K562 (cell line): Measurements from ENCODE around the gene NBEA. TPM values are rescaled to one million over a fixed set of nuclear protein-coding genes. Genes with fewer than 3 reads are reported as not detected.

Experiments
- ATAC-seq: fragments of 200-7000 bp; cut with Tn5 transposase; 3 replicates; pipeline ENCODE4 v1.9.1; 2020; ENCODE audit warnings: moderate library complexity
- BruUV-seq: library from RNA; stranded (reverse); fragments of 400-500 nt; replicated peaks from 2 replicates; lab custom pipeline; 2021; lab: Mats Ljungman, UMichigan
- CTCF ChIA-PET: fragments of 300-600 bp; formaldehyde crosslinking; extraction: SDS; loops from one replicate; lab custom pipeline; 2021; ENCODE audit warnings: low intra/inter-chr PET ratio; lab: Yijun Ruan, JAX
- POLR2A ChIA-PET: fragments of 300-600, 350-650 bp; sonication (Branson Sonifier 250); formaldehyde crosslinking; extraction: SDS; loops from one replicate; lab custom pipeline; 2021; ENCODE audit warnings: antibody characterized with exemption, inconsistent platforms; lab: Yijun Ruan, JAX
- DNase-seq, 4 experiments: peaks; one replicate each; pipeline versions ENCODE4 v3.0.0 to v3.0.0-alpha.2; 2011 to 2018; ENCODE audit warnings: low spot score in 3 of 4, mixed read lengths in 3 of 4; ENCODE audit errors: extremely low read depth in 1 of 4
- FAIRE-seq: peaks from 2 replicates; lab custom pipeline; 2011; peaks lifted over from hg19 to GRCh38; lab: Jason Lieb, UNC
- H2AFZ ChIP-seq: 2 replicates; pipeline ENCODE4 v1.6.0; 2011; ENCODE audit warnings: low read depth, low read length, control low read depth, inconsistent platforms
- H3K27ac ChIP-seq: fragments of 200-600 bp; 3 replicates; pipeline ENCODE4 v1.8.0; 2011; ENCODE audit warnings: low read depth, mild to moderate bottlenecking, control low read depth, inconsistent platforms, low read length, moderate library complexity, mixed read lengths; ENCODE audit errors: extremely low read depth
- H3K27me3 ChIP-seq, 2 experiments: fragments of 300-600 bp in 1 of 2; 2 replicates in 1 of 2; 3 replicates in 1 of 2; pipeline versions ENCODE4 v1.6.0 to v1.8.0; 2011; ENCODE audit warnings: inconsistent platforms in 2 of 2, low read length in 2 of 2, mild to moderate bottlenecking in 1 of 2, mixed read lengths in 1 of 2, moderate library complexity in 1 of 2; ENCODE audit not compliant: control insufficient read depth in 2 of 2, insufficient read depth in 2 of 2
- H3K36me3 ChIP-seq: fragments of 300-600 bp; 3 replicates; pipeline ENCODE4 v1.8.0; 2011; ENCODE audit warnings: mild to moderate bottlenecking, low read length, inconsistent platforms; ENCODE audit not compliant: control insufficient read depth, insufficient read depth
- H3K4me1 ChIP-seq, 2 experiments: fragments of 200-600 bp in 1 of 2; replicated peaks in 1 of 2; 2 replicates in 1 of 2; 3 replicates in 1 of 2; pipeline versions ENCODE4 v1.5.1 to v1.8.0; 2011; ENCODE audit warnings: inconsistent platforms in 2 of 2, low read length in 2 of 2, mild to moderate bottlenecking in 1 of 2, mixed read lengths in 1 of 2, moderate library complexity in 1 of 2; ENCODE audit not compliant: control insufficient read depth in 2 of 2, insufficient read depth in 2 of 2
- H3K4me2 ChIP-seq: 2 replicates; pipeline ENCODE4 v1.6.1; 2011; ENCODE audit warnings: low read length, control low read depth, inconsistent platforms, mixed read lengths; ENCODE audit not compliant: insufficient read depth
- H3K4me3 ChIP-seq: fragments of 200-600 bp; sonication (generic), shearing (Covaris generic); 2 replicates; pipeline ENCODE4 v1.5.1; 2016; ENCODE audit warnings: control low read depth, inconsistent platforms
- H3K79me2 ChIP-seq: fragments of 200-600 bp; 3 replicates; pipeline ENCODE4 v1.8.0; 2011; ENCODE audit warnings: low read length, inconsistent platforms; ENCODE audit not compliant: control insufficient read depth, insufficient read depth
- H3K9ac ChIP-seq, 2 experiments: 2 replicates each; pipeline versions ENCODE4 v1.6.0 to v1.6.1; 2011; ENCODE audit warnings: low read depth in 2 of 2, low read length in 2 of 2, control low read depth in 1 of 2, inconsistent platforms in 1 of 2, mild to moderate bottlenecking in 1 of 2, mixed read lengths in 1 of 2; ENCODE audit not compliant: insufficient read depth in 1 of 2
- H3K9me1 ChIP-seq: one replicate; pipeline ENCODE4 v1.6.0; 2011; ENCODE audit warnings: inconsistent platforms, mild to moderate bottlenecking, low read length, moderate library complexity; ENCODE audit not compliant: control insufficient read depth, insufficient read depth
- H3K9me3 ChIP-seq: replicated peaks from 2 replicates; pipeline ENCODE4 v1.5.1; 2011; ENCODE audit warnings: low read depth, low read length, inconsistent platforms; ENCODE audit not compliant: control insufficient read depth, insufficient read depth
- H4K20me1 ChIP-seq: replicated peaks from 2 replicates; pipeline ENCODE4 v1.6.1; 2011; ENCODE audit warnings: low read length, inconsistent platforms, mixed read lengths; ENCODE audit not compliant: control insufficient read depth, insufficient read depth
- COPS2 ChIP-seq: fragments of 450-650 bp; conservative IDR thresholded peaks from 2 replicates; pipeline ENCODE4 v1.6.1; 2016; ENCODE audit warnings: mild to moderate bottlenecking, moderate library complexity
- FOXM1 ChIP-seq, 2 experiments: fragments of 450-650 bp in 1 of 2; sonication (generic) in 1 of 2; formaldehyde crosslinking in 1 of 2; IDR thresholded peaks; 2 replicates each; pipeline versions ENCODE4 v1.6.1 to v1.9.0; 2017 to 2022; ENCODE audit warnings: low read depth in 2 of 2, mild to moderate bottlenecking in 2 of 2, missing genetic modification reagents in 1 of 2, moderate library complexity in 1 of 2
- ZBTB1 ChIP-seq: sonication (generic); formaldehyde crosslinking; IDR thresholded peaks from 2 replicates; pipeline ENCODE4 v1.8.1; 2023; ENCODE audit warnings: missing genetic modification reagents, low read depth, mild to moderate bottlenecking, borderline replicate concordance
- ZNF584 ChIP-seq: fragments of 200-800 bp; sonication (Bioruptor generic); IDR thresholded peaks from 2 replicates; pipeline ENCODE4 v1.6.1; 2016; ENCODE audit warnings: low read depth, mild to moderate bottlenecking, missing genetic modification characterization, missing compliant biosample characterization
- ZNF717 ChIP-seq: fragments of 250-450 bp; sonication (Bioruptor Pico); IDR thresholded peaks from 2 replicates; pipeline ENCODE4 v1.5.0; 2021
- WGBS: fragments of 100-300 bp; shearing (Covaris generic); methylation state at CpG from one replicate; pipeline ENCODE4 v1.1.6; 2016; ENCODE audit warnings: low coverage, mixed read lengths; ENCODE audit not compliant: insufficient coverage; ENCODE audit errors: missing lambda C conversion rate; 5-methylcytosine and 5-hydroxymethylcytosine counted together
- in situ Hi-C: fragments of 300-500 bp; cut with MboI; formaldehyde crosslinking; loops from 4 replicates; pipeline ENCODE4 v1.15.0; 2018; ENCODE audit warnings: inconsistent platforms, mixed read lengths
- intact Hi-C: fragments of 100-400 bp; cut with micrococcal nuclease; formaldehyde crosslinking; loops from 2 replicates; pipeline ENCODE4 v1.14.2; 2022
- polyA plus RNA-seq, 8 experiments: library from polyadenylated mRNA; depleted of rRNA in 4 of 8; stranded (reverse) in 5 of 8; unstranded in 3 of 8; fragments of >200 nt; fragmentation: Nextera tagmentation in 2 of 8; fragmentation: Illumina TruSeq in 1 of 8; extraction: Ambion mirVana in 2 of 8; extraction: Trizol in 1 of 8; gene quantifications; 2 replicates each; pipeline versions ENCODE4 v1.2.1 to v1.2.3, GENCODE V29; 2011 to 2014; ENCODE audit warnings: inconsistent platforms in 1 of 8, missing spikeins in 1 of 8
- total RNA-seq, 7 experiments: library from RNA; depleted of rRNA in 6 of 7; stranded (reverse); fragments of >200 nt in 6 of 7; fragmentation: Illumina TruSeq in 2 of 7; extraction: Trizol in 2 of 7; gene quantifications; 2 replicates each; pipeline versions ENCODE4 v1.2.1 to v1.2.3, GENCODE V29; 2011 to 2021; ENCODE audit warnings: low replicate concordance in 1 of 7
- TF ChIP-seq, protein P1 (sequence below): fragments of 250-450 bp; sonication (Bioruptor Pico); IDR thresholded peaks from 2 replicates; pipeline ENCODE4 v1.8.0; 2021; ENCODE audit warnings: moderate library complexity, mild to moderate bottlenecking, inconsistent platforms
- TF ChIP-seq, protein P2 (sequence below): fragments of 250-450 bp; sonication (Bioruptor Pico); IDR thresholded peaks from 2 replicates; pipeline ENCODE4 v1.6.1; 2021; ENCODE audit warnings: mild to moderate bottlenecking

Gene NBEA
- total and polyA plus RNA-seq, 9 of the 15 experiments (the other 6 are each of a cell fraction or from before 2014, with no cell fraction given), result 0.03 to 0.94 (median 0.05) TPM; not detected in 2

DNA sequence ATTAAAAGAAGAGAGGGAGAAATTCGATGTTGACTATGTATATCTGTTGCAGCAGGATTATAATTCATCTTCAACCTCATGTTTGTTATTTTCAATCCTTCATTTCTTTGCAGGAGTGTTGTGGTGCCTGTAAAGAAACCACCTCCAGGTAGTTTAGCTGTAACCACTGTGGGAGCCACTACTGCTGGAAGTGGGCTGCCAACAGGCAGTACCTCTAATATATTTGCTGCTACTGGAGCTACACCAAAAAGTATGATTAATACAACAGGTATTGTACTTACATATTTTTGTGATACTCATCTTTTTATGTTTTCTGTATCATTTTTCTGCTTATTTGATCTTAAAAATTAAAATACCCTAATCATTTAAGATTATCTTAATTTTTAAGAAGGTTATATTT, 266.5 kb downstream of the NBEA start:
- no peak overlapping the region for H2AFZ ChIP-seq
- H3K4me3 ChIP-seq, result no peak overlapping the region
- no peaks in the 10 kb centered on the region for H3K79me2 ChIP-seq
- TF ChIP-seq FOXM1 (IDR thresholded peaks at IDR 0.05; ENCODE audit: low read depth) (no peak), FOXM1 (CRISPR knock-in tag; IDR thresholded peaks at IDR 0.05; ENCODE audit: low read depth) (no peak), ZNF717 (CRISPR knock-in tag) (no peak), ZNF584 (no peak), COPS2 (no peak), ZBTB1 (no peak)
- TF ChIP-seq, protein P1, sequence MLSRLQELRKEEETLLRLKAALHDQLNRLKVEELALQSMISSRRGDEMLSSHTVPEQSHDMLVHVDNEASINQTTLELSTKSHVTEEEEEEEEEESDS (CRISPR knock-in tag), result no peak
- TF ChIP-seq, protein P2, sequence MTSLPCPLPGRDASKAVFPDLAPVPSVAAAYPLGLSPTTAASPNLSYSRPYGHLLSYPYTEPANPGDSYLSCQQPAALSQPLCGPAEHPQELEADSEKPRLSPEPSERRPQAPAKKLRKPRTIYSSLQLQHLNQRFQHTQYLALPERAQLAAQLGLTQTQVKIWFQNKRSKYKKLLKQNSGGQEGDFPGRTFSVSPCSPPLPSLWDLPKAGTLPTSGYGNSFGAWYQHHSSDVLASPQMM, result no peak
- no peaks in the 10 kb centered on the region for H4K20me1 ChIP-seq
- ChIA-PET CTCF (no interaction called here), POLR2A (interaction anchor here (0.6 kb wide), 1 partner anchor 38 kb away, joined by 3 read pairs; no protein-coding TSS in a partner anchor)
- no peak for FAIRE-seq
- in situ Hi-C loops (no loop called here), intact Hi-C loops (no loop called here)
- WGBS, result no CpG with 5 or more reads among the region's 1 CpG
- H3K27me3 ChIP-seq, result no peaks in the 10 kb centered on the region
- no peaks in the 10 kb centered on the region for H3K9me1 ChIP-seq
- H3K9ac ChIP-seq, result no peak overlapping the region
- H3K27ac ChIP-seq, result no peak overlapping the region
- BruUV-seq, result no TSS peak
- H3K36me3 ChIP-seq, result no peaks in the 10 kb centered on the region
- H3K9me3 ChIP-seq, result no peaks in the 10 kb centered on the region
- no peak for ATAC-seq
- H3K4me2 ChIP-seq, result no peak overlapping the region
- DNase-seq, result no peak
- H3K4me1 ChIP-seq, result no peaks in the 10 kb centered on the region
